Stimulated activated CD4-positive, alpha-beta T cell treated with anti-CD3 and anti-CD28 coated beads, Interleukin-4, amount 100 ng/mL, for 1 hour (primary cell): ENCODE results near the gene ARCN1.

Experiments used
- DNase-seq: peaks from one replicate; pipeline ENCODE4 v3.0.0-alpha.2; 2020

ARCN1 gene

GRCh38 chr11:118640332-118641154, 68.3 kb downstream of the ARCN1 start:
- no peak for DNase-seq

- no peak for DNase-seq
Measured at GRCh38 chr11:118641397-118642019, 69.3 kb downstream of the ARCN1 start.

- DNase-seq = no peak
Measured at GRCh38 chr11:118643142-118643994, 71.2 kb downstream of the ARCN1 start.

GRCh38 chr11:118643995-118644345, 71.8 kb downstream of the ARCN1 start:
- no peak for DNase-seq

GRCh38 chr11:118644496-118644895, 72.3 kb downstream of the ARCN1 start:
- no peak for DNase-seq

- DNase-seq = no peak
Measured at GRCh38 chr11:118645066-118645715, 73.0 kb downstream of the ARCN1 start.

- no peak for DNase-seq
Measured at GRCh38 chr11:118646393-118646792, 74.2 kb downstream of the ARCN1 start.

DNA sequence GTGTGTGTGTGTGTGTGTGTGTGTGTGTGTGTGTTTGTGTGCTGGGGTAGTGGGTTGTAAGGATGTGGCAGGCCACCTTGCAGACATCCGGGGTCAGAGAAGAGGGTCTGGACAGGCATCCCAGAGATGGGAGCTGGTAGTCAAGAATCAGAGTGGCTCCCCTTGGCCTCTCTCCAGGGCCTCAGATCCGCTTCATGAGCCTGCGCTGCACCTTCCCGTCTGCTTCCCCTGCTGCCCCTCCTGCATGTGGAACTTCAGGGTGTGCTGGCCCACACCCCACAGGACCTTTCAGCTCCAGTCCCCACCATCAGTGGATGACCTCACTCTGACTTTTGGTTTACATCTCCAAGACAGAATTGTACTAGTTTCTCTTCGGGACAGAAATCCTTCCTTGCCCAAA, 76.1 kb downstream of the ARCN1 start:
- DNase-seq = no peak

DNA sequence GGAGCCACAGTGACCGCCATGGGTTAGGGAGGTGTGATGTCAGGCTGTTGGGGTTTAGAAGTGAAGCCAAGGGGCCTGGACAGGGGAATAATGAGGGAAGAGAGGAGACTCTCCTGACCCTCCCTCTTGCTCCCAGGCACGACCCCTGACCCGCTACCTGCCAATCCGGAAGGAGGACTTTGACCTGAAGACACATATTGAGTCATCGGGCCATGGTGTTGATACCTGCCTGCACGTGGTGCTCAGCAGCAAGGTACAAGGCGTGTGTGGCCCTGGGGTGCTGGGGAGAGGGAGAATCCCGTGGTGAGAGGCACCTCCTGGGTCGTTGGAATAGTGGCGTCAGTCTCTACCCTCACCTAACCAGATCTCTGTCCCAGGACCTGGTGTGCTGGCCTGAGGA, 77.7 kb downstream of the ARCN1 start:
- DNase-seq = no peak

DNA sequence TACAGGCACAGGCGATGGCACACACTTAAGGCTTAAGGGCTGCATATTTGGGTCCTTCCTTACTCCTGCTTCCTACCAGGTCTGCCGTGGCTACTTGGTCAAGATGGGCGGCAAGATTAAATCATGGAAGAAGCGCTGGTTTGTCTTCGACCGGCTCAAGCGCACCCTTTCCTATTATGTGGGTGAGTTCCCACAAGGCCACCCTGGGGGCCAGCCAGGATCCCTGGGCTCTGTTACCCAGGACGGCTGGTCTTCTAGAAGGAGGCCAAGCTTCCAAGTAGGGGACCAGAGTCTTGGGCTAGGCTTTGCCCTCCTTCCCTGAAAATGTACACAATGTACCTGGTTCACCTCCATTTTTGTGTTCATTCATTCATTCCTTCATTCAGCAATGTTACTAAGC, 78.2 kb downstream of the ARCN1 start:
- no peak for DNase-seq

- no peak for DNase-seq
Measured at GRCh38 chr11:118651820-118652219, 79.6 kb downstream of the ARCN1 start.
